AG04450 (cell line): ENCODE measurements around the gene ABTB1. TPM values are rescaled to one million over a fixed set of nuclear protein-coding genes. Genes with fewer than 3 reads are reported as not detected.

ENCODE experiments used
- CTCF ChIA-PET: fragments of 300-600, 350-600 bp; formaldehyde crosslinking; extraction: SDS; loops from one replicate; lab custom pipeline; 2022; ENCODE audit warnings: antibody characterized with exemption, inconsistent platforms; lab: Charles Lee
- POLR2A ChIA-PET: fragments of 350-600 bp; formaldehyde crosslinking; extraction: SDS; loops from one replicate; lab custom pipeline; 2021; ENCODE audit warnings: antibody characterized with exemption, inconsistent platforms; lab: Yijun Ruan, JAX
- DNase-seq: peaks from one replicate; pipeline ENCODE4 v3.0.0-alpha.2; 2011; ENCODE audit warnings: low read depth, low spot score
- H3K27ac ChIP-seq: one replicate; pipeline ENCODE4 v1.5.1; 2012; ENCODE audit warnings: low read depth, low read length, control low read depth
- H3K27me3 ChIP-seq: one replicate; pipeline ENCODE4 v1.6.0; 2012; ENCODE audit warnings: low read length; ENCODE audit not compliant: control insufficient read depth, insufficient read depth
- H3K4me3 ChIP-seq: 2 replicates; pipeline ENCODE4 v1.5.1; 2011; ENCODE audit warnings: mild to moderate bottlenecking, low read depth, low read length, control low read depth
- H3K9me3 ChIP-seq: 2 replicates; pipeline ENCODE4 v1.5.1; 2012; ENCODE audit warnings: low read length; ENCODE audit not compliant: control insufficient read depth, insufficient read depth
- CTCF ChIP-seq: IDR thresholded peaks from 2 replicates; pipeline ENCODE4 v1.5.1; 2011; ENCODE audit warnings: low read depth, low read length, control low read depth, inconsistent platforms
- polyA plus RNA-seq: library from polyadenylated mRNA; depleted of rRNA; stranded (reverse); fragments of >200 nt; gene quantifications from 2 replicates; pipeline ENCODE4 v1.2.3, GENCODE V29; 2011

ABTB1 gene
- polyA plus RNA-seq, 1 experiment: 15.5 TPM

GRCh38 chr3:127655641-127656040 lies 17.1 kb upstream of the ABTB1 start:
- Histone ChIP-seq H3K9me3 (no peaks in the 10 kb centered on the region; the same call in 1 of the 2 replicates), H3K4me3 (no peak overlapping the region), H3K27ac (peak overlapping the region; percentile 12), H3K27me3 (no peaks in the 10 kb centered on the region)
- no peak for DNase-seq
- CTCF ChIA-PET: interaction anchor here (1.2 to 1.6 kb wide), 2 partner anchors 176 to 312 kb away, joined by 3 to 6 read pairs; no protein-coding TSS in a partner anchor
- no peak for TF ChIP-seq CTCF
- POLR2A ChIA-PET: no interaction called here

DNA sequence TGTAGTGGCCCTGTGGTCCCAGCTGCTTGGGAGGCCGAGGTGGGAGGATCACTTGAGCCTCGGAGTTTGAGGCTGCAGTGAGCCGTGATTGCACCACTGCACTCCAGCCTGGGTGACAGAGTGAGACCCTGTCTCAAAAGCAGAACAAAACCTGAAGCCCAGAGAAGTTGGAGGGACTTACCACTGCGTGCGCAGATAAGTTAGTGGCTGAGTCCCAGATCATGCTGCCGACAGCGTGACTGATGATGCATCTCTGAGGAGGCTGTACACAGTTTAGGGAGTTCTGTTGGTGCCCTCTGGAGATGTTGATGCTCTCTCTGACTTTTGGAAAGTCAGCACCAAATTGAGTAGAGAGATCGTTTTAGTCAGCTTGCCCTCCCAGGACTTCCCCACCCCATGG lies 15.8 kb upstream of the ABTB1 start:
- POLR2A ChIA-PET: no interaction called here
- DNase-seq: no peak
- H3K27ac ChIP-seq: no peak overlapping the region
- TF ChIP-seq CTCF: no peak
- no peaks in the 10 kb centered on the region; the same call in 1 of the 2 replicates for H3K9me3 ChIP-seq
- CTCF ChIA-PET: interaction anchor here (0.8 to 1.5 kb wide), 3 partner anchors 41 to 314 kb away, joined by 3 to 5 read pairs (median 3); no protein-coding TSS in a partner anchor
- no peak overlapping the region for H3K4me3 ChIP-seq
- H3K27me3 ChIP-seq: no peaks in the 10 kb centered on the region

DNA sequence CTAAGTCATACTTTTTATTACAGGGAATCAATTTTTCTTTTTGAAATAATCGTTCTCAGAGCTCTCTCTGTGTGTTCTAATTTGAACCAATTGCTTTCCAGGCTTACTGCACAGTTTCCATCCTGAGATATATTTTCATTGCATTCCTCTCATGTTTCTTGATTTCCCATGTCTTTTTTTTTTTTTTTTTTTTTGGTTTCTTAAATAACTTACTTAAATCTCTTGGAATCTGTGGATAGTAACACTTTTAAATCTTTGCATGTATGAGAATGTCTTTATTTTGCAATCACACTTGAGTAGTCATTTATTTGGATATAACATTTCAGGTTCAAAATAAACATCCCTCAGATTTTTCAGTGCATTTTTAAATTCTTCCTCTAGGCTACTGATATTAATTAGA lies 14.5 kb upstream of the ABTB1 start:
- no peaks in the 10 kb centered on the region for H3K27me3 ChIP-seq
- TF ChIP-seq CTCF: no peak
- H3K9me3 ChIP-seq: no peaks in the 10 kb centered on the region; the same call in 1 of the 2 replicates
- POLR2A ChIA-PET: interaction anchor here (0.7 to 0.8 kb wide), 3 partner anchors 13 to 110 kb away, joined by 6 to 12 read pairs (median 11); no protein-coding TSS in a partner anchor
- H3K4me3 ChIP-seq: no peak overlapping the region
- no peak overlapping the region for H3K27ac ChIP-seq
- CTCF ChIA-PET: interaction anchor here (0.6 to 1.9 kb wide), 7 partner anchors 14 to 1414 kb away, joined by 3 to 7 read pairs (median 5); no protein-coding TSS in a partner anchor
- DNase-seq: no peak

DNA sequence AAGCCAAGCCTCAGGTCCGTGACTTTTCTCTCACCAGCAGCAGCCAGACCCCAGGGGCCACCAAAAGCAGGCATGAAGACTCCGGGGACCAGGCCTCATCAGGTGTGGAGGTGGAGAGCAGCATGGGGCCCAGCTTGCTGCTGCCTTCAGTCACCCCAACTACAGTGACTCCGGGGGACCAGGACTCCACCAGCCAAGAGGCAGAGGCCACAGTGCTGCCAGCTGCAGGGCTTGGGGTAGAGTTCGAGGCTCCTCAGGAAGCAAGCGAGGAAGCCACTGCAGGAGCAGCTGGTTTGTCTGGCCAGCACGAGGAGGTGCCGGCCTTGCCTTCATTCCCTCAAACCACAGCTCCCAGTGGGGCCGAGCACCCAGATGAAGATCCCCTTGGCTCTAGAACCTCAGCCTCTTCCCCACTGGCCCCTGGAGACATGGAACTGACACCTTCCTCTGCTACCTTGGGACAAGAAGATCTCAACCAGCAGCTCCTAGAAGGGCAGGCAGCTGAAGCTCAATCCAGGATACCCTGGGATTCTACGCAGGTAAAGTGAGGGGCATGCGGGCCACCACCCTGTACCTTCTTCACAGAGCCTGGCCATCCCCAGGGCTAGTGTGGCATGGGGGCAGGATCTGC lies 12.0 kb upstream of the ABTB1 start:
- POLR2A ChIA-PET: no interaction called here
- CTCF ChIA-PET: no interaction called here
- no peak for DNase-seq

More for the DNA sequence above, 12.0 kb upstream of the ABTB1 start:
- Histone ChIP-seq H3K9me3 (no peaks in the 10 kb centered on the region; the same call in 1 of the 2 replicates), H3K27me3 (no peaks in the 10 kb centered on the region), H3K4me3 (no peak overlapping the region), H3K27ac (no peak overlapping the region)
- TF ChIP-seq CTCF: no peak
